ENCODE data around the gene TBC1D5. TPM values are rescaled to one million over a fixed set of nuclear protein-coding genes. Genes with fewer than 3 reads are reported as not detected.

The TBC1D5 gene
- total RNA-seq, 1 experiment from 2014 or later: 38.3 TPM

DNA sequence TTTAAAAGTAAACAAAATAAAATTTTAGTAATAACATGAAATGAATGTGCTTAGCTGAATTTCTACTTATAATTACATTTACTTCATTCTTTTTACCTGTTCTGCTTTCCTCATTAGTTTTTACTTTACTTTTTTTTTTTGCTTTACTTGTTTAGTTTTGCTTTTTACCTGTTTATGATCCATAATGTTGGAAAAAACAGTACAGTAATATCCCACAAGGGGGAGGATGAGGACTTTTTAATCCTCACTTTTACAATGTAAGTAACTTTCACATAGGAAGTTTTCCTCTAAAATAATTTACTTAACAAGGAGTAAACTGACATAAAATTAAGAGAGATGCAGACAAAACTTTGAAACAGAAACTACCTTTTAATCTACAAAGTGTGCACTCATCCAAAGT is 268.7 kb downstream of the TBC1D5 start:
- Mint-ChIP-seq H3K4me3 (ENCODE audit: low read depth, unreplicated experiment) (no peak overlapping the region), H3K9me3 (ENCODE audit: low read depth, unreplicated experiment) (no peaks in the 10 kb centered on the region), H3K36me3 (ENCODE audit: insufficient read depth, unreplicated experiment) (no peaks in the 10 kb centered on the region), H3K27ac (ENCODE audit: unreplicated experiment) (no peak overlapping the region), H3K27me3 (ENCODE audit: unreplicated experiment) (no peaks in the 10 kb centered on the region), H3K4me1 (ENCODE audit: low read depth, unreplicated experiment) (no peaks in the 10 kb centered on the region)
- no TSS peak for BruUV-seq (replicated peaks)
- CTCF ChIA-PET: no interaction called here
- TF ChIP-seq, protein P1, sequence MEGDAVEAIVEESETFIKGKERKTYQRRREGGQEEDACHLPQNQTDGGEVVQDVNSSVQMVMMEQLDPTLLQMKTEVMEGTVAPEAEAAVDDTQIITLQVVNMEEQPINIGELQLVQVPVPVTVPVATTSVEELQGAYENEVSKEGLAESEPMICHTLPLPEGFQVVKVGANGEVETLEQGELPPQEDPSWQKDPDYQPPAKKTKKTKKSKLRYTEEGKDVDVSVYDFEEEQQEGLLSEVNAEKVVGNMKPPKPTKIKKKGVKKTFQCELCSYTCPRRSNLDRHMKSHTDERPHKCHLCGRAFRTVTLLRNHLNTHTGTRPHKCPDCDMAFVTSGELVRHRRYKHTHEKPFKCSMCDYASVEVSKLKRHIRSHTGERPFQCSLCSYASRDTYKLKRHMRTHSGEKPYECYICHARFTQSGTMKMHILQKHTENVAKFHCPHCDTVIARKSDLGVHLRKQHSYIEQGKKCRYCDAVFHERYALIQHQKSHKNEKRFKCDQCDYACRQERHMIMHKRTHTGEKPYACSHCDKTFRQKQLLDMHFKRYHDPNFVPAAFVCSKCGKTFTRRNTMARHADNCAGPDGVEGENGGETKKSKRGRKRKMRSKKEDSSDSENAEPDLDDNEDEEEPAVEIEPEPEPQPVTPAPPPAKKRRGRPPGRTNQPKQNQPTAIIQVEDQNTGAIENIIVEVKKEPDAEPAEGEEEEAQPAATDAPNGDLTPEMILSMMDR (IDR thresholded peaks at IDR 0.05; ENCODE audit: unreplicated experiment): no peak
- intact Hi-C loops (cut with micrococcal nuclease; ENCODE audit: unreplicated experiment): no loop called here
- no peak for DNase-seq

DNA sequence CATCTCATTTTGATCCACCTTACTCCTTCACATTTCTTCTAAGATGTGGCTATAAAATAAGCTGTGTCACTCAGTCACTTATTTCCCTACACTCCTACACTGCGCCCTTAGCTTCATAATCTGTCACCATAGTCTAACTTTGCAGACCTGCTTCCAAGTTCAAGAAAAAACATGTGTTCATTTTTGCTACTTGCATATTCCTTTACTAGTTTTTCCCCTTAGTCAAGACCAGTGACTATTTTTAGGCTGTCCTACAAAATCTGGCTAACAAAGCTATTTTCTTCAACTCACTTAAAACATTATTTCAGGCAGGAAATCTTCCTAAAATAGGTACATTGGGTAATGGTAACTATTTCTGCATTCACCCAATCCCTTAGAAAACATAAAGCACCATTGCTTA is 272.5 kb downstream of the TBC1D5 start:
- no peaks in the 10 kb centered on the region for H3K36me3 Mint-ChIP-seq (ENCODE audit: insufficient read depth, unreplicated experiment)
- H3K4me1 Mint-ChIP-seq (ENCODE audit: low read depth, unreplicated experiment): peaks cover 9% of the 10 kb centered on the region
- no peak for DNase-seq
- no peak overlapping the region for H3K4me3 Mint-ChIP-seq (ENCODE audit: low read depth, unreplicated experiment)
- no peak overlapping the region for H3K27ac Mint-ChIP-seq (ENCODE audit: unreplicated experiment)
- TF ChIP-seq, protein P1 (IDR thresholded peaks at IDR 0.05; ENCODE audit: unreplicated experiment): no peak
- intact Hi-C loops (cut with micrococcal nuclease; ENCODE audit: unreplicated experiment): no loop called here
- CTCF ChIA-PET: no interaction called here
- no TSS peak for BruUV-seq (replicated peaks)
- H3K9me3 Mint-ChIP-seq (ENCODE audit: low read depth, unreplicated experiment): no peaks in the 10 kb centered on the region
- H3K27me3 Mint-ChIP-seq (ENCODE audit: unreplicated experiment): no peaks in the 10 kb centered on the region

DNA sequence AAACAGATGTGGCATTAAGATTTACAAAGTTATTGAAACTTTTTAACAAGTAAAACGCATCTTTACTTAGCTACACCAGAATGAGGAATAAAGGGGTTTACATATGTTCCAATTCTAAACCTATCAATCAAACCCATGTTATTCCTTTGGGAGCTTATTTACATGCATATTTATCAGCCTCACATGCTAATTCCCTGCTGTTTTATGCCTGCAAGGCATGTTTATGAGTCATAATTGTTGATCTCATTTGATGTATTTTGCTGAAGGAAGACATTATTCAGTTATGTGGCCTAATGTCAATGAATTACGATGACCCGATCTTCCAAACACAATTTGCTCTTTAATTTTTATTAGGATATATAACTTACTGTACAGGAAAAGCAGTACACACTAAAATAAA is 272.9 kb downstream of the TBC1D5 start:
- Mint-ChIP-seq H3K27ac (ENCODE audit: unreplicated experiment) (no peak overlapping the region), H3K4me1 (ENCODE audit: low read depth, unreplicated experiment) (peaks cover 9% of the 10 kb centered on the region), H3K27me3 (ENCODE audit: unreplicated experiment) (no peaks in the 10 kb centered on the region), H3K36me3 (ENCODE audit: insufficient read depth, unreplicated experiment) (no peaks in the 10 kb centered on the region), H3K4me3 (ENCODE audit: low read depth, unreplicated experiment) (no peak overlapping the region), H3K9me3 (ENCODE audit: low read depth, unreplicated experiment) (no peaks in the 10 kb centered on the region)
- TF ChIP-seq, protein P1 (IDR thresholded peaks at IDR 0.05; ENCODE audit: unreplicated experiment): no peak
- no peak for DNase-seq
- BruUV-seq (replicated peaks): no TSS peak
- CTCF ChIA-PET: no interaction called here
- intact Hi-C loops (cut with micrococcal nuclease; ENCODE audit: unreplicated experiment): no loop called here

DNA sequence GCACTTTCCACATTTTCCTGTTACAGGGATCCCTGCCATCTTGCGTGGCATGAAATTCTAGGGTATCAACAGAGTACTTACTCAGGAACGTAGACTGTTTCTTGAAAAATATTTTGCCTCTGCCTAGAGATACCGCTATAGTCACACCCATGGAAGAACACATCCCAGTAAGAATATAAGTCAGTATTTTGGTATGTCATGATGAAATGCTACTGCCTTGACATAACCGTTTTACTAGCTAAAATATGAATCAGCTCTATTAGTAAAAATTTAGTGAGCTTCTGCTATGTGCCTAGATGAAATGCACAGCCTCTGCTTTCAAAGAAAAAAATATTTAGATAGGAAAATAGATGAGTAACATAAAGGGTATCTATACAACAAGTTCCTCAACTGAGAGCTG is 276.4 kb downstream of the TBC1D5 start:
- H3K36me3 Mint-ChIP-seq (ENCODE audit: insufficient read depth, unreplicated experiment): no peaks in the 10 kb centered on the region
- TF ChIP-seq, protein P1 (IDR thresholded peaks at IDR 0.05; ENCODE audit: unreplicated experiment): no peak
- no peak for DNase-seq

More for the DNA sequence above, 276.4 kb downstream of the TBC1D5 start:
- BruUV-seq (replicated peaks): no TSS peak
- no peaks in the 10 kb centered on the region for H3K9me3 Mint-ChIP-seq (ENCODE audit: low read depth, unreplicated experiment)
- intact Hi-C loops (cut with micrococcal nuclease; ENCODE audit: unreplicated experiment): no loop called here
- H3K27ac Mint-ChIP-seq (ENCODE audit: unreplicated experiment): no peak overlapping the region
- no peak overlapping the region for H3K4me3 Mint-ChIP-seq (ENCODE audit: low read depth, unreplicated experiment)
- no peaks in the 10 kb centered on the region for H3K27me3 Mint-ChIP-seq (ENCODE audit: unreplicated experiment)
- CTCF ChIA-PET: interaction anchor here (0.6 kb wide), 1 partner anchor 59 kb away, joined by 3 read pairs; no protein-coding TSS in a partner anchor
- peaks cover 9% of the 10 kb centered on the region for H3K4me1 Mint-ChIP-seq (ENCODE audit: low read depth, unreplicated experiment)

All from Calu3 (cell line).